Immature natural killer cell (primary cell): ENCODE results near the gene DOK7. TPM values are rescaled to one million over a fixed set of nuclear protein-coding genes. Genes with fewer than 3 reads are reported as not detected.
A peak's percentile ranks its signal among the peaks of the same experiment; 100 is the strongest.

ENCODE experiments used
- DNase-seq, 3 donors: peaks; one replicate each; pipeline ENCODE4 v3.0.0; 2022; ENCODE audit warnings: mixed read lengths in 1 of 3
- H3K27ac Mint-ChIP-seq, 6 donors: one replicate each; pipeline ENCODE4 v1.8.0; 2020; ENCODE audit warnings: mixed read lengths in 6 of 6, mild to moderate bottlenecking in 5 of 6, inconsistent platforms in 4 of 6, moderate library complexity in 3 of 6
- H3K27me3 Mint-ChIP-seq, 3 donors: one replicate each; pipeline ENCODE4 v1.8.0; 2020 to 2021; ENCODE audit warnings: low read depth in 3 of 3, mild to moderate bottlenecking in 3 of 3, mixed read lengths in 3 of 3, moderate library complexity in 3 of 3, inconsistent platforms in 1 of 3
- H3K36me3 Mint-ChIP-seq, 3 donors: one replicate each; pipeline ENCODE4 v1.8.0; 2020; ENCODE audit warnings: mixed read lengths in 3 of 3, inconsistent platforms in 2 of 3, mild to moderate bottlenecking in 2 of 3
- H3K4me1 Mint-ChIP-seq, 2 donors: one replicate each; pipeline ENCODE4 v1.8.0; 2020; ENCODE audit warnings: inconsistent platforms in 2 of 2, mild to moderate bottlenecking in 2 of 2, mixed read lengths in 2 of 2, moderate library complexity in 1 of 2
- H3K4me3 Mint-ChIP-seq, 5 donors: one replicate each; pipeline ENCODE4 v1.8.0; 2020; ENCODE audit warnings: mild to moderate bottlenecking in 5 of 5, mixed read lengths in 5 of 5, inconsistent platforms in 3 of 5, moderate library complexity in 3 of 5
- H3K9me3 Mint-ChIP-seq, 6 donors: one replicate each; pipeline ENCODE4 v1.8.0; 2020; ENCODE audit warnings: mild to moderate bottlenecking in 6 of 6, mixed read lengths in 6 of 6, inconsistent platforms in 4 of 6, moderate library complexity in 3 of 6
- polyA plus RNA-seq, 3 donors: library from polyadenylated mRNA; unstranded; fragments of 300-500 nt; fragmentation: Illumina TruSeq; gene quantifications; one replicate each; pipeline ENCODE4 v1.2.3, GENCODE V29; 2021

DOK7 gene
- polyA plus RNA-seq, 3 donors from 2014 or later: 4.2 to 4.8 TPM; not detected in 1

- Mint-ChIP-seq H3K36me3 (peaks cover 0 to 11% (median 0%) of the 10 kb centered on the region in 3 donors), H3K27me3 (peaks cover 0 to 2% (median 0%) of the 10 kb centered on the region in 3 donors), H3K9me3 (no peaks in the 10 kb centered on the region), H3K4me1 (peaks cover 0 to 2% of the 10 kb centered on the region in 2 donors), H3K27ac (no peak overlapping the region), H3K4me3 (no peak overlapping the region)
- DNase-seq: no peak
Measured at GRCh38 chr4:3421470-3421869, 41.6 kb upstream of the DOK7 start.

GRCh38 chr4:3422241-3422801 lies 40.8 kb upstream of the DOK7 start:
- no peak for DNase-seq
- H3K9me3 Mint-ChIP-seq: no peaks in the 10 kb centered on the region
- peaks cover 0 to 2% of the 10 kb centered on the region in 2 donors for H3K4me1 Mint-ChIP-seq
- H3K36me3 Mint-ChIP-seq: peaks cover 0 to 7% (median 0%) of the 10 kb centered on the region in 3 donors
- no peak overlapping the region for H3K4me3 Mint-ChIP-seq
- H3K27ac Mint-ChIP-seq: no peak overlapping the region
- peaks cover 0 to 2% (median 0%) of the 10 kb centered on the region in 3 donors for H3K27me3 Mint-ChIP-seq

GRCh38 chr4:3422808-3423297 lies 40.3 kb upstream of the DOK7 start:
- peaks cover 0 to 6% (median 0%) of the 10 kb centered on the region in 3 donors for H3K36me3 Mint-ChIP-seq
- H3K4me1 Mint-ChIP-seq: peaks cover 0 to 1% of the 10 kb centered on the region in 2 donors
- no peaks in the 10 kb centered on the region for H3K9me3 Mint-ChIP-seq
- no peak overlapping the region for H3K4me3 Mint-ChIP-seq
- H3K27ac Mint-ChIP-seq: no peak overlapping the region
- no peak for DNase-seq
- H3K27me3 Mint-ChIP-seq: peaks cover 0 to 2% (median 0%) of the 10 kb centered on the region in 3 donors

- Mint-ChIP-seq H3K4me1 (no peaks in the 10 kb centered on the region), H3K36me3 (peaks cover 0 to 6% (median 3%) of the 10 kb centered on the region in 3 donors), H3K27me3 (no peaks in the 10 kb centered on the region), H3K9me3 (no peaks in the 10 kb centered on the region), H3K27ac (no peak overlapping the region), H3K4me3 (no peak overlapping the region)
- DNase-seq: no peak
Measured at GRCh38 chr4:3423406-3423805, 39.7 kb upstream of the DOK7 start.

- Mint-ChIP-seq H3K36me3 (peaks cover 0 to 6% (median 4%) of the 10 kb centered on the region in 3 donors), H3K27me3 (no peaks in the 10 kb centered on the region), H3K4me1 (no peaks in the 10 kb centered on the region), H3K9me3 (no peaks in the 10 kb centered on the region), H3K27ac (no peak overlapping the region), H3K4me3 (no peak overlapping the region)
- no peak for DNase-seq
Measured at GRCh38 chr4:3423952-3424351, 39.2 kb upstream of the DOK7 start.

GRCh38 chr4:3424522-3425095 lies 38.5 kb upstream of the DOK7 start:
- no peak overlapping the region for H3K27ac Mint-ChIP-seq
- no peaks in the 10 kb centered on the region for H3K9me3 Mint-ChIP-seq
- no peak overlapping the region for H3K4me3 Mint-ChIP-seq
- peaks cover 0 to 4% (median 4%) of the 10 kb centered on the region in 3 donors for H3K36me3 Mint-ChIP-seq
- H3K27me3 Mint-ChIP-seq: no peaks in the 10 kb centered on the region
- H3K4me1 Mint-ChIP-seq: no peaks in the 10 kb centered on the region
- DNase-seq: no peak

GRCh38 chr4:3426465-3427133 lies 36.5 kb upstream of the DOK7 start:
- no peaks in the 10 kb centered on the region for H3K9me3 Mint-ChIP-seq
- no peak overlapping the region for H3K4me3 Mint-ChIP-seq
- no peaks in the 10 kb centered on the region for H3K4me1 Mint-ChIP-seq

GRCh38 chr4:3427134-3427476 lies 36.0 kb upstream of the DOK7 start:
- no peaks in the 10 kb centered on the region for H3K9me3 Mint-ChIP-seq
- H3K27ac Mint-ChIP-seq: no peak overlapping the region
- no peaks in the 10 kb centered on the region for H3K27me3 Mint-ChIP-seq
- no peak overlapping the region for H3K4me3 Mint-ChIP-seq
- H3K4me1 Mint-ChIP-seq: no peaks in the 10 kb centered on the region
- no peak for DNase-seq
- peaks cover 0 to 4% (median 0%) of the 10 kb centered on the region in 3 donors for H3K36me3 Mint-ChIP-seq

More at GRCh38 chr4:3426465-3427133, 36.5 kb upstream of the DOK7 start:
- H3K27me3 Mint-ChIP-seq: no peaks in the 10 kb centered on the region
- DNase-seq: no peak
- no peak overlapping the region for H3K27ac Mint-ChIP-seq
- peaks cover 0 to 4% (median 0%) of the 10 kb centered on the region in 3 donors for H3K36me3 Mint-ChIP-seq

- Mint-ChIP-seq H3K4me3 (no peak overlapping the region), H3K27me3 (no peaks in the 10 kb centered on the region), H3K36me3 (peaks cover 0 to 4% (median 0%) of the 10 kb centered on the region in 3 donors), H3K9me3 (no peaks in the 10 kb centered on the region), H3K27ac (no peak overlapping the region), H3K4me1 (no peaks in the 10 kb centered on the region)
- DNase-seq: no peak
Measured at GRCh38 chr4:3427706-3428446, 35.2 kb upstream of the DOK7 start.

- no peaks in the 10 kb centered on the region for H3K27me3 Mint-ChIP-seq
- no peak for DNase-seq
- no peaks in the 10 kb centered on the region for H3K9me3 Mint-ChIP-seq
- peak overlapping the region in 1 of 6 donors; percentile 40 for H3K27ac Mint-ChIP-seq
- no peak overlapping the region for H3K4me3 Mint-ChIP-seq
- no peaks in the 10 kb centered on the region for H3K4me1 Mint-ChIP-seq
- peaks cover 0 to 4% (median 0%) of the 10 kb centered on the region in 3 donors for H3K36me3 Mint-ChIP-seq
Measured at GRCh38 chr4:3429651-3430050, 33.5 kb upstream of the DOK7 start.

GRCh38 chr4:3430524-3430923 lies 32.6 kb upstream of the DOK7 start:
- no peak overlapping the region for H3K27ac Mint-ChIP-seq
- no peaks in the 10 kb centered on the region for H3K27me3 Mint-ChIP-seq
- no peaks in the 10 kb centered on the region for H3K4me1 Mint-ChIP-seq
- no peaks in the 10 kb centered on the region for H3K9me3 Mint-ChIP-seq
- H3K4me3 Mint-ChIP-seq: no peak overlapping the region
- DNase-seq: no peak
- H3K36me3 Mint-ChIP-seq: peaks cover 0 to 4% (median 0%) of the 10 kb centered on the region in 3 donors

GRCh38 chr4:3431446-3431993 lies 31.6 kb upstream of the DOK7 start:
- no peak overlapping the region for H3K4me3 Mint-ChIP-seq
- H3K4me1 Mint-ChIP-seq: no peaks in the 10 kb centered on the region
- peaks cover 0 to 2% (median 0%) of the 10 kb centered on the region in 3 donors for H3K27me3 Mint-ChIP-seq
- peaks cover 0 to 4% (median 0%) of the 10 kb centered on the region in 3 donors for H3K36me3 Mint-ChIP-seq
- DNase-seq: no peak
- H3K9me3 Mint-ChIP-seq: no peaks in the 10 kb centered on the region
- H3K27ac Mint-ChIP-seq: no peak overlapping the region

- Mint-ChIP-seq H3K9me3 (no peaks in the 10 kb centered on the region), H3K36me3 (peaks cover 0 to 4% (median 0%) of the 10 kb centered on the region in 3 donors), H3K27me3 (peaks cover 0 to 2% (median 0%) of the 10 kb centered on the region in 3 donors), H3K4me3 (no peak overlapping the region), H3K4me1 (no peaks in the 10 kb centered on the region), H3K27ac (no peak overlapping the region)
- DNase-seq: no peak
Measured at GRCh38 chr4:3432381-3432790, 30.7 kb upstream of the DOK7 start.
